H1 (cell line): ENCODE measurements around the gene SPTLC3. TPM values are rescaled to one million over a fixed set of nuclear protein-coding genes. Genes with fewer than 3 reads are reported as not detected.

Source experiments
- CTCF ChIA-PET: fragments of 300-600 bp; sonication (Branson Sonifier 250); formaldehyde crosslinking; loops from one replicate; lab custom pipeline; 2021; ENCODE audit not compliant: partially characterized antibody; lab: Charles Lee
- POLR2A ChIA-PET: fragments of 300-600 bp; sonication (Branson Sonifier 250); formaldehyde crosslinking; loops from one replicate; lab custom pipeline; 2021; ENCODE audit warnings: inconsistent platforms; ENCODE audit not compliant: partially characterized antibody; lab: Charles Lee
- DNase-seq, 2 experiments: peaks; one replicate each; pipeline versions ENCODE4 v3.0.0 to v3.0.0-alpha.2; 2010 to 2022; ENCODE audit warnings: low spot score in 2 of 2, low read depth in 1 of 2, mixed read lengths in 1 of 2
- FAIRE-seq: peaks from 2 replicates; lab custom pipeline; 2011; peaks lifted over from hg19 to GRCh38; lab: Jason Lieb, UNC
- H2AFZ ChIP-seq: 2 replicates; pipeline ENCODE4 v1.8.1; 2012; ENCODE audit warnings: low read length, inconsistent platforms
- H2AK5ac ChIP-seq: 2 replicates; pipeline ENCODE4 v1.6.1; 2013; ENCODE audit warnings: low read depth, low read length
- H2BK120ac ChIP-seq: replicated peaks from 2 replicates; pipeline ENCODE3; 2013; ENCODE audit warnings: low read depth, low read length, inconsistent platforms
- H2BK12ac ChIP-seq: 2 replicates; pipeline ENCODE4 v1.6.1; 2013; ENCODE audit warnings: low read depth, low read length
- H2BK15ac ChIP-seq: 2 replicates; pipeline ENCODE4 v1.6.1; 2013; ENCODE audit warnings: low read length
- H2BK20ac ChIP-seq: 2 replicates; pipeline ENCODE4 v1.6.1; 2013; ENCODE audit warnings: low read length
- H2BK5ac ChIP-seq: 2 replicates; pipeline ENCODE4 v1.6.1; 2013; ENCODE audit warnings: low read depth, low read length
- H3K14ac ChIP-seq: 2 replicates; pipeline ENCODE4 v1.6.1; 2013; ENCODE audit warnings: inconsistent platforms; ENCODE audit not compliant: insufficient read length
- H3K18ac ChIP-seq: 2 replicates; pipeline ENCODE4 v1.6.1; 2013; ENCODE audit warnings: low read length; ENCODE audit errors: extremely low read depth
- H3K23ac ChIP-seq: 2 replicates; pipeline ENCODE4 v1.6.1; 2013; ENCODE audit warnings: inconsistent platforms; ENCODE audit not compliant: insufficient read length
- H3K23me2 ChIP-seq: 2 replicates; pipeline ENCODE4 v1.6.1; 2013; ENCODE audit warnings: low read depth, low read length
- H3K27ac ChIP-seq: 2 replicates; pipeline ENCODE4 v1.6.1; 2011; ENCODE audit warnings: low read depth, low read length, inconsistent platforms
- H3K27me3 ChIP-seq, 4 experiments: replicated peaks in 1 of 4; 1 replicate in 1 of 4; 2 replicates in 3 of 4; pipeline versions ENCODE4 v1.6.1 to v1.8.1; 2011 to 2013; ENCODE audit warnings: low read length in 3 of 4, mild to moderate bottlenecking in 3 of 4, inconsistent platforms in 2 of 4, mixed read lengths in 2 of 4, moderate library complexity in 1 of 4; ENCODE audit not compliant: control insufficient read depth in 3 of 4, insufficient read depth in 3 of 4; ENCODE audit errors: extremely low read depth in 1 of 4
- H3K36me3 ChIP-seq, 4 experiments: 2 replicates each; pipeline versions ENCODE4 v1.6.1 to v1.8.1; 2011 to 2013; ENCODE audit warnings: mild to moderate bottlenecking in 4 of 4, low read length in 3 of 4, moderate library complexity in 2 of 4, control low read depth in 1 of 4, inconsistent platforms in 1 of 4; ENCODE audit not compliant: insufficient read depth in 4 of 4, control insufficient read depth in 2 of 4
- H3K4ac ChIP-seq: replicated peaks from 2 replicates; pipeline ENCODE3; 2013; ENCODE audit warnings: low read length, low read depth, mixed read lengths, inconsistent platforms; ENCODE audit not compliant: insufficient read length
- H3K4me1 ChIP-seq, 4 experiments: replicated peaks in 1 of 4; 1 replicate in 1 of 4; 2 replicates in 3 of 4; pipeline versions ENCODE4 v1.6.1 to v1.8.1; 2011 to 2013; ENCODE audit warnings: low read length in 3 of 4, inconsistent platforms in 2 of 4, mixed read lengths in 1 of 4; ENCODE audit not compliant: insufficient read depth in 4 of 4, control insufficient read depth in 3 of 4
- H3K4me2 ChIP-seq, 2 experiments: 2 replicates each; pipeline versions ENCODE4 v1.6.1 to v1.8.1; 2011 to 2013; ENCODE audit warnings: low read depth in 2 of 2, low read length in 2 of 2, control low read depth in 1 of 2, inconsistent platforms in 1 of 2, mild to moderate bottlenecking in 1 of 2; ENCODE audit not compliant: insufficient read depth in 1 of 2
- H3K4me3 ChIP-seq, 4 experiments: fragments of 200-600, 300-600 bp in 1 of 4; sonication (generic), shearing (Covaris generic), sonication (Bioruptor Twin) in 1 of 4; 2 replicates each; pipeline versions ENCODE4 v1.5.1 to v1.8.1; 2011 to 2016; ENCODE audit warnings: low read length in 4 of 4, low read depth in 3 of 4, control low read depth in 2 of 4, inconsistent platforms in 2 of 4, mild to moderate bottlenecking in 2 of 4, mixed read lengths in 1 of 4, moderate library complexity in 1 of 4; ENCODE audit not compliant: insufficient read depth in 2 of 4; ENCODE audit errors: extremely low read depth in 1 of 4
- H3K56ac ChIP-seq: replicated peaks from 2 replicates; pipeline ENCODE3; 2013; ENCODE audit warnings: low read depth, mild to moderate bottlenecking, mixed read lengths, low read length, inconsistent platforms; ENCODE audit not compliant: insufficient read length
- H3K79me1 ChIP-seq: 2 replicates; pipeline ENCODE4 v1.6.1; 2013; ENCODE audit warnings: low read depth, low read length, control low read depth
- H3K79me2 ChIP-seq, 2 experiments: 2 replicates each; pipeline versions ENCODE4 v1.6.1 to v1.8.1; 2012 to 2013; ENCODE audit warnings: low read length in 2 of 2, mild to moderate bottlenecking in 2 of 2, inconsistent platforms in 1 of 2; ENCODE audit not compliant: insufficient read depth in 2 of 2, control insufficient read depth in 1 of 2
- H3K9ac ChIP-seq, 4 experiments: replicated peaks in 1 of 4; 1 replicate in 1 of 4; 2 replicates in 3 of 4; pipeline versions ENCODE4 v1.6.1 to v1.8.1; 2011 to 2013; ENCODE audit warnings: low read depth in 3 of 4, low read length in 3 of 4, control low read depth in 2 of 4, mild to moderate bottlenecking in 2 of 4, moderate library complexity in 2 of 4, inconsistent platforms in 1 of 4; ENCODE audit errors: extremely low read depth in 1 of 4
- H3K9me3 ChIP-seq, 2 experiments: 2 replicates each; pipeline versions ENCODE4 v1.6.1 to v1.8.1; 2012 to 2013; ENCODE audit warnings: mild to moderate bottlenecking in 2 of 2, moderate library complexity in 2 of 2, control low read depth in 1 of 2, inconsistent platforms in 1 of 2, low read depth in 1 of 2, low read length in 1 of 2, mixed read lengths in 1 of 2; ENCODE audit not compliant: insufficient read depth in 2 of 2
- H4K20me1 ChIP-seq, 2 experiments: replicated peaks in 1 of 2; 2 replicates each; pipeline versions ENCODE3 to v1.8.1; 2011 to 2013; ENCODE audit warnings: inconsistent platforms in 2 of 2, low read length in 2 of 2, mild to moderate bottlenecking in 1 of 2; ENCODE audit not compliant: insufficient read depth in 2 of 2, control insufficient read depth in 1 of 2
- H4K5ac ChIP-seq: 2 replicates; pipeline ENCODE4 v1.6.1; 2013; ENCODE audit warnings: low read length, low read depth, mixed read lengths, inconsistent platforms; ENCODE audit not compliant: insufficient read length
- H4K8ac ChIP-seq: 2 replicates; pipeline ENCODE4 v1.8.0; 2013; ENCODE audit warnings: mild to moderate bottlenecking, moderate library complexity, low read length, inconsistent platforms; ENCODE audit not compliant: insufficient read depth; ENCODE audit errors: extremely low read depth
- H4K91ac ChIP-seq: replicated peaks from 2 replicates; pipeline ENCODE3; 2013; ENCODE audit warnings: low read length, mixed read lengths, inconsistent platforms; ENCODE audit not compliant: insufficient read length
- BCL11A ChIP-seq, 2 experiments: IDR thresholded peaks; one replicate each; pipeline ENCODE4 v1.6.1; 2011; ENCODE audit warnings: low read depth in 2 of 2, low read length in 2 of 2, mild to moderate bottlenecking in 2 of 2
- CEBPB ChIP-seq: IDR thresholded peaks from 2 replicates; pipeline ENCODE4 v1.6.1; 2012; ENCODE audit warnings: low read depth, low read length
- WGBS, 2 experiments: shearing (Covaris generic) in 1 of 2; methylation state at CpG; one replicate each; pipeline versions ENCODE4 v1.1.6 to v1.1.7; 2013 to 2015; ENCODE audit warnings: low lambda C conversion rate in 2 of 2, mixed read lengths in 2 of 2, inconsistent platforms in 1 of 2, low coverage in 1 of 2, missing lambda C conversion rate in 1 of 2; ENCODE audit not compliant: insufficient replicate concordance in 2 of 2, insufficient coverage in 1 of 2, insufficient read length in 1 of 2; ENCODE audit errors: extremely low coverage in 1 of 2, missing lambda C conversion rate in 1 of 2; 5-methylcytosine and 5-hydroxymethylcytosine counted together
- polyA plus RNA-seq, 7 experiments: library from polyadenylated mRNA; depleted of rRNA in 3 of 7; stranded (reverse) in 5 of 7; unstranded in 2 of 7; fragments of >200 nt in 5 of 7; fragments of 200-250 nt in 2 of 7; gene quantifications; 1 replicate in 5 of 7; 2 replicates in 1 of 7; 4 replicates in 1 of 7; pipeline versions ENCODE4 v1.2.1 to v1.2.3, GENCODE V29; 2011 to 2013; ENCODE audit warnings: missing spikeins in 2 of 7, mixed read lengths in 2 of 7
- total RNA-seq: library from RNA; stranded (reverse); fragmentation: NEBNext Ultra II Directional; extraction: Animal tissue kit (Norgen Biotek cat#: 25700); gene quantifications from 2 replicates; pipeline ENCODE4 v1.2.1, GENCODE V29; 2021

SPTLC3 gene
- total and polyA plus RNA-seq, 2 of the 8 experiments (the other 6 are each of a cell fraction or from before 2014, with no cell fraction given) = 0.23 to 0.82 TPM

DNA sequence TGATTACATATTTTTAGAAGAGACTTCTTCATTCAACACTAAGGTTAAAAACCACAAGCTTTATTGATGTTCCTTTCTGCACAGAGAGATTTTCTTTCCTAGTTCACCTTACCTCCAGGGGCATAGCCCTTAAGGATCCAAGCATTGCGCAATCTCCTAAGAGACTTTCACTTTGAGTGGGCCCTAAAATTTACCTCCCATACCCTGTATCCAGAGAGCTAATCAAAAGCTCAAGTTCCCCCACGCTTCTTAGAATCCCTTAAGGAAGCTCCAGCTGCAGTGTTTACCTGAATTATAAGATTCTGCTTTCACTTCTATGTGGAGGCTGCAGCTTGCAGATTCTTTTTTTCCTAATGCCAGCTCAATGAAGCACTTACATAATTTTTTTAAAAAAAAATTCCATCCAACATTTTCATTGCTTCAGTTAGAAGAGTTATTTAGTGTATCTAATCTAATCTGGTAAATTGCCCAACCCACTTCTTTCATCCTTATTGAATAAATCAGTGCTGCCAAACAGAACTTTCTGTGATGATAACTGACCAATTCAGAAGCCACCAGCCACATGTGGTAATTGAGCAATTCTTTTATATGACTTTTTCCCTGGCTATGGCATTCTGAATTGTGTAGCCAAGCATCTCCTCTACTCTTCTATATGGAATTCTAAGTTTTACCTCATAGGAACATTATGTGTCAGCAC lies 24.6 kb upstream of the SPTLC3 start:
- Histone ChIP-seq H2BK12ac (no peak overlapping the region), H3K27me3 (peaks cover 0 to 2% (median 0%) of the 10 kb centered on the region in 4 experiments; a peak in 1 of 7 replicates), H3K14ac (no peak overlapping the region), H2BK120ac (no peak overlapping the region), H4K8ac (no peak overlapping the region), H3K4ac (no peak overlapping the region), H4K91ac (no peak overlapping the region), H3K18ac (no peak overlapping the region), H3K56ac (no peak overlapping the region), H2BK5ac (no peak overlapping the region), H2AK5ac (no peak overlapping the region), H4K20me1 (no peaks in the 10 kb centered on the region), H2AFZ (no peak overlapping the region), H4K5ac (no peak overlapping the region), H3K36me3 (no peaks in the 10 kb centered on the region), H2BK15ac (no peak overlapping the region), H3K23me2 (peaks cover 2% of the 10 kb centered on the region; the same call in 1 of the 2 replicates), H3K9ac (no peak overlapping the region), H3K4me1 (no peaks in the 10 kb centered on the region), H3K4me2 (no peak overlapping the region), H3K27ac (no peak overlapping the region), H3K9me3 (no peaks in the 10 kb centered on the region), H3K23ac (no peak overlapping the region), H3K4me3 (no peak overlapping the region), H2BK20ac (no peak overlapping the region), H3K79me2 (no peaks in the 10 kb centered on the region), H3K79me1 (no peaks in the 10 kb centered on the region)
- POLR2A ChIA-PET = no interaction called here
- CTCF ChIA-PET = interaction anchor here (0.8 to 2.2 kb wide), 5 partner anchors 13 to 210 kb away, joined by 3 to 7 read pairs (median 3); no protein-coding TSS in a partner anchor
- FAIRE-seq (no peak), DNase-seq (no peak)
- 87% methylated on average over 2 of the region's 2 CpGs; no CpG with 5 or more reads in 1 of the 2 experiments for WGBS, 2 experiments
- TF ChIP-seq BCL11A (IDR thresholded peaks at IDR 0.05; ENCODE audit: low read depth in 2 of 2, low read length in 2 of 2) (no peak), CEBPB (peak; percentile 99)
